HG03135 (cell line): ENCODE measurements around the gene MAGEB10.
"Not testable (repeated sequence)": the region's sequence is repeated elsewhere in the genome, so short reads cannot be mapped to it uniquely, and the experiment has no call there.

ENCODE experiments used
- ATAC-seq: cut with Tn5 transposase; IDR thresholded peaks from one replicate; pipeline ENCODE4 v1.9.1; 2021; ENCODE audit warnings: mild to moderate bottlenecking, moderate library complexity; ENCODE audit not compliant: unreplicated experiment

The MAGEB10 gene, protein sequence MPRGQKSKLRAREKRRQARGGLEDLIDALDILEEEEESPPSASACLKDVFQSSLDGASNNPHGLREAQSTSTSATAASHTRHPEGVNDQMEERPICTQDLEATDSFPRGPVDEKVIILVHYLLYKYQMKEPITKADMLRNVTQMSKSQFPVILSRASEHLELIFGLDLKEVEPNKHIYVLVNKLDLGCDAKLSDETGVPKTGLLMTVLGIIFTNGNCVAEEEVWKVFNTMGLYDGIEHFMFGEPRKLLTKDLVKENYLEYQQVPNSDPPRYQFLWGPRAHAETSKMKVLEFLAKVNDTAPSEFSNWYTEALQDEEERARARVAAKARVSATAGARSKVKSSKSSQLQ

DNA sequence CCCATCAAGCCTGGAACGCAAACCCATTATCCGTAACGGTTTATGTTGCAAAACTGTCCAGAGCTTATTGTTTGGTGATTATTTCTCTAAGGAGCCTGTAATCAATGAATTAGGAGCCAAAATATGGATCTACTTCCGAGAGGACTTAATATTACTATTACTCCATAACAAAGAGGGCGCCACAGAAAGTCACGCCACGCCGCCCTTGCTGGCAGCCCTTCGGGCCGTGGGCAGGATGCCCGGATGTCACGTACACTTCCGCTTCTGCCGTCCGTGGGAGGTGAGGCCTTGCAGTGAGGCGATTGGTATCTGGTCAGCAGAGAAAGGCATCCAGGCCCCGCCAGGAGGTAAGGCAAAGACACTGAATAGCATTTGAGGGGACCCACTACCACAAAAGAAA is at the start of gene MAGEB10:
TSS of gene MAGEB10 (plus strand) at position 301 of the 400 bp plus-strand sequence. CDS start 13,317 bp downstream, outside the sequence.
- no peak for ATAC-seq

DNA sequence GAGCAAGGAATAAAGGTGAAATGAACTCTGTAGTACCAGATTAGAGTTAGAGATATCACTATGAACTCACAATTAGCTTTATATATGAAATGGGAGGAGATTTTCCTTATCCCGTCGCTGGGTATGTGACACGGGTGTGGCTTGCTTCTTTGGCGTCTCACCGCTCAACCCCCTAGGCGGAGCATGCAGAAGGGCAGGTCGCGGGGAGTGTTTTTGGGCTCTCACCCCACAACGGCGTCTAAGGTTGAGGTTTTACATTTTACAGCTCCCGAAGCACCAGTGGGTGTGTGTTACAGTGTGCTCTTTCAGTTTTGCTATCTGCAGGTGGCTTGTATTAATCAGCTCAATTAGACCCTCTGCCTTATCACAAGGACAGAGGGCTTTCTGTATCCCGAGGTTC is 42.1 kb upstream of the MAGEB10 start:
- ATAC-seq = no peak

DNA sequence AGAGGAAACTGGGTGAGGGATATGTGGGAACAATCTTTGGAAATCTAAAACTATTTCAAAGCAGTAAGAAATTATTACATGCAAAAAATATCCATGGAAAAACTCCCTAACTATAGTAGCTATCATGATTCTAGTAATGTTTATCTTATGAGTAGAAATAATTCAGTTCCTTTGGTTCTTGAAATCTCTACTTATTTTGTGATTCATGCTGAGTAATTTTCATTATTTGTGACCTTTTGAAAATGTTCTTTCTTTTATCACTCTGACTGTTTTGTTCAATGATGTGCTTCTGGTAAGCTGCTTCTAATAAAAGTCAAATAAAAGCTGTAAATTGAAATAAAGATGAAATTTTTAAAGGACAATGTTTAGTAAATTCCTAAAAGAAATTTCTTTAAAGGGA is 40.4 kb upstream of the MAGEB10 start:
- ATAC-seq = no peak

DNA sequence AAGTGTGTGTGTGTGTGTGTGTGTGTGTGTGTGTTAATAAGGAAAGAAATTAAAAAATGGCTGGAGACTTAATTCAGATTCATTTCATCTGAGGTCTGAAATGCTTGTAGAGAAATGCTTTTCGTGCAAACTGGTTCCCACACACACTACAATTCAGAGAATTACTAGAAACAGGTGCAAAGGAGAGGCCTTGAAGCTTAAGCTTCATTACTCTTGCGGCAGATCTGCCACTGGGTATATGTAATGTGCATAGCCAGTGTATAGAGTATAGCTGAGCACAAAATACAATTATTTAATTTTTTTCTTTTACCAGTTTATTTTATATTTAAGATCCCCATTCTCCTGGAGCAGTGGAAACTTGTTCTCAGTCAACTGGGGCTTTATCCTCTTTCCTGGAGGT is 31.8 kb upstream of the MAGEB10 start:
- ATAC-seq = no peak

DNA sequence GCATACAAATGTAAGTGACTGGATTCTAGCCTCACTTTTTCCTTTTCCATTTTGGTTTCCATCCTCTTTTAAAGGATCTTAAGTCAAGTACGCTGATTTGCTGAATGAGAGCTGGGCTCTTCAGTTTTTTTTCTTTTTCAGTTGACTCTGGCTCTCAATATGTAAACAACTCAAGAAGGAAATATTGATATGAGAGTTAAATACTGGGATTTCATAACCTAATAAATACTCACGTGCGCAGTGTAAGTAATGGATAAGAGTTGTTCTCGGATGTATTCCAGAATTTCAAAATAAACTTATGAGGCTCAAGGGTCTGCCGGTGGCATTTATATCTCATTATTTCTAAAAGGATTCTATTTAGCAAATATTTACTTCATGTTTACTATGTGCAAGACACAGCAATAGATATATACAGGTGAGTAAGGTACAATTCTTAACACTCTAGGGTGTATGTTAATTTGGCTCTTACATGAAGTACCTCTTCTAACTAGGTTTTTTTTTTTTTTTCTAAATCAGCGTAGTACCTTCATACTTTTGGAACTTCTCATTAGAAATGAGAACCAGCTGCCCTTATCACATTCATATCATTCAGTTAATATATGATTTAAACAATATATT is 11.0 kb upstream of the MAGEB10 start:
- ATAC-seq = no peak

DNA sequence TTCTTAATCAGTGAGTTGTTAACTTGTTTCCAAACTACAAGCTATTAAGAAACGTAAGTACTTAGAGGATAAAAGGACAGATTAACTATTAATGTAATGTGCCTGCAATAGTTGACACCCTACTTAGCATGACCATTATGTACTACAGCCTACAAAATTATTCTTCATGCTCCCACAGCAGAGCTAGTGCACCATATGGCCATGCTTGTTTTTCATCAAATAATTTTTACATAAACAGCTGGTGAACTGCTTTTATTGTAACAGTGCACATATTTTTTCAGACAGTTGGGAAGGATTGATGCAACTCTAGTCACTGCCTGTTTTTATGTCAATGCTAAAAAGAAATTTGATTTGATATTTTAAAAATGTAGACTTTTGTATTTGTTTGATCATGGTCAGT is 10.2 kb upstream of the MAGEB10 start:
- no peak for ATAC-seq

DNA sequence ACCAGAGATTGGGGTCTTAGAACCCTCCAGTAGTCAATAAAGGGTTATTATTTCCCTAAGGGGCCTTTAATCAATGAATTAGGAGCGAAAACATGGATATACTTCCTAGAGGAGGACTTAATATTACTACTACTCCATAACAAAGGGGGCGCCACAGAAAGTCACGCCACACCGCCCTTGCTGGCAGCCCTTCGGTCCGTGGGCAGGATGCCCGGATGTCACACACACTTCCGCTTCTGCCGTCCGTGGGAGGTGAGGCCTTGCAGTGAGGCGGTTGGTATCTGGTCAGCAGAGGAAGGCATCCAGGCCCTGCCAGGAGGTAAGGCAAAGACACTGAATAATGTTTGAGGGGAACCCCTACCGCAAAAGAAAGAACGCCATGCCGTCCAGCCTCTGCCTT is 436 bp downstream of the MAGEB10 start:
- ATAC-seq = no peak

DNA sequence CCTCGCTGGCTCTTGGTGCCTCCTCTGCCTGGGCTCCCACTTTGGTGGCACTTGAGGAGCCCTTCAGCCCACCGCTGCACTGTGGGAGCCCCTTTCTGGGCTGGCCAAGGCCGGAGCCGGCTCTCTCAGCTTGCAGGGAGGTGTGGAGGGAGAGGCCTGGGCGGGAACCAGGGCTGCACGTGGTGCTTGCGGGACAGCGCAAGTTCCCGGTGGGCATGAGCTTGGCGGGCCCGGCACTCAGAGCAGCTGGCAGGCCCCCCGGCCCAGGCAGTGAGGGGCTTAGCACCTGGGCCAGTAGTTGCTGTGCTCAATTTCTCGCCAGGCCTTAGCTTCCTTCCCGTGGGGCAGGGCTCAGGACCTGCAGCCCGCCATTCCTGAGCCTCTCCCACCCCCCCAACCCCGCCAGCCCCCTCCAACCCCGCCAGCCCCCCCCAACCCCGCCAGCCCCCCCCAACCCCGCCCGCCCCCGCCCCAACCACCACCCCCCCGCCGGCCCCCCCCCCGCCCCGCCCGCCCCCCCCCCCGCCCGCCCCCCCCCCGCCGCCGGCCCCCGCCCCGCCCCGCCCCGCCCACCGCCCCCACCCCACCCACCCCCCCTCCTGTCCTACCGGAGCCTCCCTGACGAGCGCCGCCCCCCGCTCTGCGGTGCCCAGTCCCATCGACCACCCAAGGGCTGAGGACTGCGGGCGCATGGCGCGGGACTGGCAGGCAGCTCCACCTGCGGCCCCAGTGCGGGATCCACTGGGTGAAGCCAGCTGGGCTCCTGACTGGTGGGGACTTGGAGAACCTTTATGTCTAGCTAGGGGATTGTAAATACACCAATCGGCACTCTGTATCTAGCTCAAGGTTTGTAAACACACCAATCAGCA is 1.4 kb downstream of the MAGEB10 start:
- not testable (repeated sequence) for ATAC-seq

DNA sequence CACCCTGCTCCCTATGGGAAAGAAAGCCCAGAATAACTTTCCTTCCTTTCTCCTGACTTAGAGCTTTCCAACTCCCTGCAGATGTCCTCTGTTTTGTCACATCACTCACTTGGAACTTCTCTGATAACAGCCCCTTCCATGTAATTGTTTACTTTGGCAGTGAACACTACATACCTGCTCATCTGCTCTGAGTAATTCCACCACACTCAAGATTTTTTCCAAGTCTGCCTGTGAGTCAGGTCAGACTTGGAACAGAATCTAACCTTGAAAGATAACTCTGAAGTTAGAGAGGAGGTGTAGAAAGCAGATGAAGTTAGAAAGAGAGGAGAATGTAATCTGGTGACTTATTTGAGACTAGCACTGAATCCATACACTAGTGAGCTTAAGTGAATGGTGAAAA is 7.4 kb downstream of the MAGEB10 start:
- no peak for ATAC-seq

DNA sequence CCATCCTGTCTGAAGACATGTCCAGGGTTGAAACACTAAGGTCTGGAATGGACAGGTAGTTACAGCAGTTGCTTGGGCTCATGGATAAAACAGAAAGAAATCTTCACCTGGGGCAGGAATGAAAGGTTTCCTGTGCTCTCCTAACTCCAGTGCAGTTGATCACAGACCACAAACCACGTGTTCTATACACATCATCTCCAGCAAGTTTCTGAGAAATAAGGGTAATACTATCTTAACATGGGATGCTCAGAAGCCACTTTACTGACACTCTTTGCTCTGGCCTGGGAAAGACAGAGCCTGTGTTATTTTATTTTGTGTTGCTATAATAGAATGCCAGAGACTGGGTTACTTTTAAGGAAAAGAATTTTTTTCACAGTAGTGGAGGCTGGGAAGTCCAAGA is 16.0 kb downstream of the MAGEB10 start:
- no peak for ATAC-seq

DNA sequence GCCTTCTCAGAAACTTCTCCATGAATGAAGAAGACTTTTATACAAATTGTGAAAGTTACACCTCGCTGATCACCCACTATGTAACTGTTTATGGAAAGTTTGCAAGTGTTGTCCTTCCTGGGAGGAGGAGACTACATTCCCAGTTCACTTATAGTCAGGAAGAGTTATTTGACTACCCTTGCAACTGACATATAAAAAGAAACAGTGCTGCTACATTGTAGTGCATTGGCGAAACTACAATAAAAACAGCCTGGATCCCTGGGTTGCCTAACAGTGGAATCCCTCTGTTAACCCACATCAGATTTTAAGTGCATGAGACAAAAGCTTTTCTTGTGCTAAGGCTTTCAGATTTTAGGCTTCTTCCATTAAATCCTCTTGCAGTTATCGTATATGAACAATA is 30.4 kb downstream of the MAGEB10 start:
- ATAC-seq = no peak

DNA sequence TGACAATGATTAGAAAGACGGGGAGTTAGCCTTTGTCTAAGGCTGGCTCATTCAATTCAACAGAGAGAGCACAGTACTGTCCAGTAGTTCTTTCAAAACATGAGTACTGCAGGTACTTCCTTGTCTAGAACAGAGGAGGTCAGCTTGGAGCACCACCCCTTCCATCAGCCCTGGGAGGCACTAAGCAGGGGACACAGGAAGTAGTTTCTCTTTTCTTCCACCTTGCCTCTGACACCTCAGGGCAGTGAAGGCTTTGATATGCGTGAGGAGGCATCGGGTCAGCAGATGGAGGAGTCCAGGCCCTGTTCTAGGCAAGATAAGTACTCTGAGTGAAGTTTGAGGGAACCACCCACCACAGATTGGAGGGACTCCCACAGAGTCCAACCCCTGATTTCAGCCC is 33.1 kb downstream of the MAGEB10 start:
- no peak for ATAC-seq

DNA sequence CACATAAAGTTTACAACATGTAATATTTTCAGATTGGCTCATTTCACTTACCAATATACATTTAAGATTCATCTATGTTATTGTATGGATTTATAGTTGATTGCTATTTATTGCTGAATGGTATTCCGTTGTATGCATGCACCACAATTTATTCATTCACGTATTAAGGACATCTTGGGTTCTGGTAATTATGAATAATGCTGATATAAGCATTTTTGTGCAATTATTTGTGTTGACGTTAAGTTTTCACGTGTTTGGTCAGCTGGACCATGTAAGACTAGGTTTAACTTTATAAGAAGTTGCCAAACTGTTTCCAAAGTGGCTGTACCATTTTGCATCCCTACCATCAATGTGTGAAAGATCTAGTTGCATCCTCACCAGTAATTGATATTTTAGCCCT is 35.1 kb downstream of the MAGEB10 start:
- no peak for ATAC-seq

DNA sequence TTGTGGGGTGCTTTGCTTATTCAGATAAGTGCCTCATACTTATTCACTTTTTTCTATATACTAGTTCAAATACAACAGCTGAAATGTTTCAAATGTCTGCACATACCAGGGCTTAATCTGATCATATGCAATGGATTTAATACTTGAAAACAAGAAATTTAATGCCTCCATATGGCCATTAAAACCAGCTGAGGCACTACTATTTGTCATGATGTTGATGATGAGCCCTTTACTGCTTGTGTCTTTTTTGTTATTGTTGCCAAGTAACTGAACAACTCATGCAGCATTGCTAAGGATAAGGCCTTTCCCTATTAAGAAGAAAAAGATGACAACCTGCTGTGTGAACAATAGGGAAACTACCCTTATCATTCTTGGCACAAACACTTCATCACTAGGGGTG is 52.5 kb downstream of the MAGEB10 start:
- ATAC-seq = no peak

DNA sequence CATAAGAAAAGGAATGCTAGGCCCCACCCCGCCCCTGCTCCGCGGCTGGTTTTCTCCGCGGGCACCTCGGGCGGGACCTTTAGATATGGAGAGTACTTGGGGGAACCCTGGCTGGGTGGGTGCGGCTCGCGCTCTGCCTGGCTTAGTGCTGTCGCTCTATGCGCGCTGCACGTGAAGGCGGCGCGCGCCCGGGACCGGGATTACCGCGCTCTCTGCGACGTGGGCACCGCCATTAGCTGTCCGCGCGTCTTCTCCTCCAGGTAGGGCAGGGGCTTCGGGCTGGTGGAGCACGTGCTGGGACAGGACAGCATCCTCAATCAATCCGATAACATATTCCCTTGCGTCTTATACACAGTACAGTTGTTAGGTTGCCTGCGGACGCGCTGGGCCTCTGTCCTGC is 56.0 kb downstream of the MAGEB10 start:
- ATAC-seq = no peak
